Activated CD8-positive, alpha-beta memory T cell treated with anti-CD3 and anti-CD28 coated beads for 48 hours (primary cell): ENCODE data around the gene C3orf18.

Experiments
- DNase-seq, 3 experiments: peaks; one replicate each; pipeline ENCODE4 v3.0.0-alpha.2; 2020; ENCODE audit warnings: low read depth in 2 of 3, low spot score in 2 of 3

C3orf18 gene

GRCh38 chr3:50604110-50604621 lies 36.6 kb upstream of the C3orf18 start:
- peak in 1 of 3 experiments; percentile 18 for DNase-seq

DNA sequence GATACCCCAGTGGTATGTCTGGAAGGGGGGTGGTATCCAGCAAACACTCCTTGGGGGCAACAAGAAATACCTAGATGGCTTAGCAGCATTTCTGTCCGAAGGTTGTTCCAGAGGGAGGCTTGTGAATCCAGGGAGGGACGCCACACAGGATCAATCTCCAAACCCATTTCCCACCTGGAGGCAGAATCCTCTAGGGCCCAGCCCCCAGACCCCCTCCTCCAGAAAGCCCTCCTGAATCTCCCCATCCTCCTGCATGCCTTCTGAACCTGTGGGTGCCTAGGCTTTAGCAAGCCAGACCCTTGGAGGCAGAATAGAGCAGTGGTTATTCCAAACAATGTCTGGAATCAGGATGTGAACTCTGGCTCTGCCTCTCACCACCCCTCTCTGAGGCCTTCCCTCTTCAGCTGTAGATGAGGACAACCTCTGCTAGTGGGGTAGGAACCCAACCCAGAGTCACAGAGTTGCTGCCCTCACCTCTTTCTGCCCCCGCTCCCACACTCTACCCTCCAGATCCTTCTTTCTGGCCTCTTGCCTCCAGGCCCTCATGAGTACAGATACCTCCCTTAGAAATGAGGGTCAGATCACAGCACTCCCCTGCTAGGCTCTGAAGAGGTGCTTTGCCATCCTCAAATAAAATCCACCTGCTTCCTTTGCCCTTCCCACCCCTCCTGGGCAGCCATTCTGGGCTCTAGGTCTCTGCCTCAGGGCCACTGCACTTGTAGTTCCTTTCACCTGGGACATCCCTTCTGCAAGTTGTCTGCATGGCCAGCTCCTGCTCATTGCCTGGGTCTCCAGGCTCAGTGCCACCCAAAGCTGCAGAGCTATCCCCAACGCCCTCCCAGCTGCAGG lies 35.9 kb upstream of the C3orf18 start:
- peak in 1 of 3 experiments; percentile 33 for DNase-seq

- DNase-seq = peak in 1 of 3 experiments; percentile 35
Measured at GRCh38 chr3:50602595-50603191, 35.1 kb upstream of the C3orf18 start.

DNA sequence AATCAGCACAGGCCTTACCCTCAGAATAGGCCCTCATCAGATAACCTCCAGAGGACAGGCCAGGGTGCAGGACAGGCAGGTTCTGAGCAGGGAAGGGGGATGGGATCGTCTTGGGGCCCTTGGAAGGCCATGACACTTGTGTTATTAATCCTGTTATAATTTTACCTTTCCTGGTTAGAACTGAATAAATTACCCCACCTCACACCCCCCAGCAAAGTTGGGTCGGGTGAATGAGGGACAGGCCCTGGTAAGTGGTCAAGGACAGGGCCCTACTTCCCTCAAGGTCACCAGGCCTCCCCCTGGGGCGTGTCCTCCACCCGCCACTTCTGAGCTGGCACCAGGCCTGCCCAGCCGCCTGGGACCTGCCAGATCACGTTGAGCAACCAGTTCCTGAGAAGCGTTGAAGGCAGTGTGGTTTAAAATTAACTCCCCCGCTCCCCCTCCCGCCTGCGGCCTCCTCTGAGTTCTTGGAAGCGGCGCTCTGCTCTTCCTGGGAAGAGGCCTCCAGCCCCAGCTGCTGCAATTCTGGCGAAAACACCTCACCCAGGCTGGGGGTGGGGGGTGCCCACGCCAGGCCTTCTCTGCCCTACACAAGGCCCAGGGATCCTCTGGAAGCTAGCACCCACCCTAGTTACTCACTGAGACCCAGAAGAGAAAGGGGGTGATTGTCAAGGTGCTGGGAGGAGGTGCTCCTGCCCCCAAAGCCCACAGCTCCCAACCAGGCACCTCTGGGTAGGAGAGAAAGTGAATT lies 33.5 kb upstream of the C3orf18 start:
- peak; percentile 84 to 93 (median 87) for DNase-seq

DNA sequence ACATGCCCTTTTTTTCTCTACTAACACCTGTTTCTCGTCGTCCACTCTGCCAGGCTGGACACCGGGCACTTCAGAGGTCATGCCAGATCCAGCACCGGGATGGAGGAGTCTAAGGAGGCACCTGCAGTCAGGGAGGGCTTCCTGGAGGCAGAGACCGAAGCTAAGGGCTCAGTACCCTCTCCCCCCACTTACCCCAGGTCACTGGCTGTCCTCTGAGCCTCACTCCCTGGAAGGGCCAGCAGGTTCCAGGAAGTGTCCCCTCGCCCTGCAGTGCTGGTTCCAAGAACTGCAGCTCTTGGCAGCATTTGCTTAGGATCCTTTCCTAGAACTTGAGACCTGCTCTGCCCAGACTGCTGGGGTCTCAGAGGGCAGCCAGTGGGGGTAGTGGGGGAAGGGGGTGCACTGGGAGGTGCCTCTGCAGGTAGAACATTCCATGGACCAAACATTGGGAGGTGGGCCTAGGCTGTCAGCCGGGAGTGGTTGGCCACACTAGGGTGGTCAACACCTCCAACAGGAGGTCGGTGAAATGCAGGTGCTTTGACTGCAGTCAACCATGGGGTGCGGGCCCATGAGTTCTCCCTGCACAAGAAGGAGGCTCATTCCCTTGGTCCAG lies 32.7 kb upstream of the C3orf18 start:
- no peak for DNase-seq

- peak in 1 of 3 experiments; percentile 9 for DNase-seq
Measured at GRCh38 chr3:50599716-50600118, 32.2 kb upstream of the C3orf18 start.

- no peak for DNase-seq
Measured at GRCh38 chr3:50599115-50599715, 31.7 kb upstream of the C3orf18 start.

GRCh38 chr3:50594253-50594785 lies 26.8 kb upstream of the C3orf18 start:
- no peak for DNase-seq

GRCh38 chr3:50592568-50592967 lies 25.0 kb upstream of the C3orf18 start:
- DNase-seq = peak in 1 of 3 experiments; percentile 9

GRCh38 chr3:50591196-50591741 lies 23.7 kb upstream of the C3orf18 start:
- DNase-seq = peak in 1 of 3 experiments; percentile 21

DNA sequence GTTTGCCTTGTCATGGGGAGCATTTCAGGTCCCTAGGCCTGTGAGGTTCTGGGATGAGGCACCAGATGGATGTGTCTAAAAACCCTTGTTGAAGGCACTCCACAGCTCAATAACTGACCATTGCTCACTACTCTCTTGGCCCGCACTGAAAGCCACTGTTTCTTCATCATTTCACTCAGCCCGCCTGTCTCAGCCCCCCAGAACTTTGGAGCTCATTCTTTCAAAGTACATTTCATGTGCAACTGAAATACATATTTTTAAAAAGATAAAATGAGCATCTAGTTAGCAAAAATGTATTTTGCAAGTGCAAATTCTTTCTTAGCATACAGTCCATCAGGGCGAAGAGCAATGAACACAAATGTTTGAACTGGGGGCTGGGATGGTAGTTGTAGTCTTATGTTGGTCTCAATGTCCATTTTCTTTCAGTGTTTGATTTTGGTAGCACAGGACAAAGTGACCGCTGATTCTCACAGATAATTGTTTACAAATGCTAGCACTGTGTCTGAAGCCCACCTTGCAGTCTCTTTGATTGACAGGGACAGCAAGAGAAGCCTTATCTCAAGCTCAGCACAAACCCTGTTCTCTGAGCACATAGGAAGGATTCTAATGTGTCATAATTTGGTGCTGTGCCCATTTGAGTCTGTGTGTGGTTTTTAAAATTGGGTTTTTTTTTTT lies 21.3 kb upstream of the C3orf18 start:
- no peak for DNase-seq

DNA sequence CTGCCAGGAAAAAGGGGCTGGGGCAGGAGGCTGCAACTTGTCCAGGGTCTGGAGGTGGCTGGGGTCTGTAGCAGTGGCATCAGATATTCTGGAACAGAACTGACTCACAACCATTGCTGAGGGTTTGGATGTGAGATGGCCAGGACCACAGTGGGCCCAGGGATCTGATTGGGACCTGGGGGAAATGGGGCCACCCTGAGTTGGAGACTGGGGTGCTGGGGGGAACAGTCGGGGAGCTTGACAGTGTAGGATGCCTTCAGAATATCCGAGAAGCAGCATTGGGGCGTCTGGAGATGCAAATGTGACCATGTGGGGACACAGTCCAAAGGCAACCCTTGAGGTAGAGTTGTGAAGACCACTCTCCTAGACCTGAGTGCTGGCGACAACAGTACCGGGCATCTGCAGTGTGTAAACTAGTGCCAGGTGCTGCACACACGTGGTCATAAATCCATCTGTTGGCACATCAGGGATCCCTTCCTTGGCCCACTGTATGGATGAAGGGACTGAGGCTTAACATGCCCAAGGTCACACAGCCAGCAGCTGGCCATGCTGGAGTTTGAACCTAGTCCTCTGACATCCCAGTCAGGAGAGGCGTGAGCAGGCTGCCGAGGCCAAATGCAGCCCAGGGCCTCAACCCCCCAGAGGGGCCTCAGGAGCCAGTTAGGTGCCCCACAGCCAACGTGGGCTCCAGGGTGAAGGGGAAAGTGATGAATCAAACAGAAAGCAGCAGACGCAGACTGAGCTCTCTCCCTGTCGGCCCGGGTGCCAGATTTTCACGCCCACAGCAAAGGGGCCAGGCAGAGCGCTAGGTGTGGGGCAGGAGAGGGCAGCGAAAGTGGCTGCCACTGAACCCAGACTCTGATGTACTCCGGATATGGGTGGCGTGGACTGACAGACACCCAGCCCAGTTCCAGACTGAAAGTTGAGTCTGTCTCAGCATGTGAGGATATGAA lies 20.5 kb upstream of the C3orf18 start:
- DNase-seq = peak in 2 of 3 experiments; percentile 70 to 79

DNA sequence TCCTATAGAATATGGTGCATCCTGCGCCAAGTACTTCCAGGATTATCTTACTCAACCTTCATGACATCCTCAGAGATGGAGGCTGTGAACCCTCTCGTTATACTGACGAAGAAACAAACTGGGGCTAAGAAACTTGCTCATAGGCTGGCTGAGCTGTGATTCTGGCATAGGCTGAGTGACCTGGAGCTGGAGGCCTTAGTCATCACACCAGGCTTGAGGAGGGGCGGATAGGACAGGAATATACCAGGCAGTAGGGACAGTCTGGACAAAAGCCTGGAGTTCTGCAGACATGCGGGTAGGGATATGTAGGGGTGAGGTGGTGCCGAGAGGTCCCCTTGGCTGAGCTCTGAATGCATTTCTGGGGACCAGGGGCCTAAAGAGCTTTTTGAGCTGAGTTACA lies 19.8 kb upstream of the C3orf18 start:
- no peak for DNase-seq

DNA sequence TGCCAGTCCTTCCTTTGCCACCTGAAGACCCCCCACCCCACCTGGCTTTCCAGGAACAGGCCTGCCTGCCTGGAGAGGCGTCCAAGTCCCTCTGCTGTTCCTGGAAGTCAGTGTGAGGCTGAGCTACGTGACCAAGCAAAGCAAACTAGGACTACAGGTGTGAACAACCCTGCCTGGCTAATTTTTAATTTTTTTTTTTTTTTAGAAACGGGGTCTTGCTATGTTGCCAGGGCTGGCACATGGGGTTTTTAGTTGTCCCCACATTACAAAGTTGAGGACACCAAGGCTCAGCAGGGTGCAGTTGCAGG lies 19.2 kb upstream of the C3orf18 start:
- no peak for DNase-seq

GRCh38 chr3:50585919-50586762 lies 18.6 kb upstream of the C3orf18 start:
- DNase-seq = peak in 1 of 3 experiments; percentile 41

GRCh38 chr3:50584391-50584790 lies 16.8 kb upstream of the C3orf18 start:
- no peak for DNase-seq

DNA sequence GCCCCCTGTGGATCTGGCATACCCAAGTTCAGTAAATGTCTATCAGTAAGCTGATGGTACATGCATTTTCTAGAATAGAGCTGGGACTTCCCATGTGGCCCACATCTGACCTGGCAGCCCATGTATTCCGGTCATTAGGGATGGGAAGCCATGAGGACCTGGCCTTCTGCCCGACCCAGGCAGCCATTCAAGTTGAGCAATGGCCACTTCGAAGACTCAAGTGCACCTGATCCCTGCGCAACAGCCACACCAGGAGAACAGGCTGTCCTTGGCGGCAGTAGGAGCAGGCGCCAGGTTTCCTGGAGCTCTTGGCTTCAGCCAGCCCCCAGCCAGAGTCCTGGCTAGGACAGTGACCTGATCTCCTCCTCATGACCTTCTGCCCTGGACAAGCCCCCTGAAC lies 16.4 kb upstream of the C3orf18 start:
- no peak for DNase-seq

GRCh38 chr3:50582083-50582482 lies 14.5 kb upstream of the C3orf18 start:
- no peak for DNase-seq
